Keratinocyte (primary cell): ENCODE data around the gene CCDC167. TPM values are rescaled to one million over a fixed set of nuclear protein-coding genes. Genes with fewer than 3 reads are reported as not detected.

Source experiments
- DNase-seq: peaks from one replicate; pipeline ENCODE4 v3.0.0-alpha.2; 2011; ENCODE audit warnings: low read depth, missing footprints, low spot score
- FAIRE-seq: peaks from 2 replicates; lab custom pipeline; 2011; peaks lifted over from hg19 to GRCh38; lab: Jason Lieb, UNC
- H2AFZ ChIP-seq: 2 replicates; pipeline ENCODE4 v1.6.0; 2012; ENCODE audit warnings: low read length, control low read depth, inconsistent platforms; ENCODE audit not compliant: control insufficient read depth
- H3K27ac ChIP-seq: 2 replicates; pipeline ENCODE4 v1.5.1; 2011; ENCODE audit warnings: low read length; ENCODE audit not compliant: control insufficient read depth, insufficient read depth
- H3K27me3 ChIP-seq: 3 replicates; pipeline ENCODE4 v1.6.0; 2011; ENCODE audit warnings: low read length; ENCODE audit not compliant: control insufficient read depth, insufficient read depth; ENCODE audit errors: extremely low read depth
- H3K36me3 ChIP-seq, 2 experiments: 2 replicates in 1 of 2; 3 replicates in 1 of 2; pipeline ENCODE4 v1.5.1; 2011; ENCODE audit warnings: low read length in 2 of 2, mild to moderate bottlenecking in 1 of 2; ENCODE audit not compliant: control insufficient read depth in 2 of 2, insufficient read depth in 2 of 2; ENCODE audit errors: extremely low read depth in 1 of 2
- H3K4me1 ChIP-seq: 3 replicates; pipeline ENCODE4 v1.5.1; 2011; ENCODE audit warnings: low read length; ENCODE audit not compliant: control insufficient read depth, insufficient read depth; ENCODE audit errors: extremely low read depth
- H3K4me2 ChIP-seq: 3 replicates; pipeline ENCODE4 v1.6.0; 2011; ENCODE audit warnings: low read depth, low read length; ENCODE audit not compliant: control insufficient read depth, insufficient read depth; ENCODE audit errors: extremely low read depth
- H3K4me3 ChIP-seq, 3 experiments: fragments of 200-600 bp in 1 of 3; sonication (generic) in 1 of 3; 2 replicates in 2 of 3; 3 replicates in 1 of 3; pipeline ENCODE4 v1.5.1; 2011 to 2016; ENCODE audit warnings: low read length in 3 of 3, mild to moderate bottlenecking in 3 of 3, control low read depth in 2 of 3, inconsistent platforms in 1 of 3, low read depth in 1 of 3, mixed read lengths in 1 of 3, mixed run types in 1 of 3, moderate library complexity in 1 of 3; ENCODE audit not compliant: control insufficient read depth in 2 of 3, insufficient read depth in 2 of 3; ENCODE audit errors: extremely low read depth in 1 of 3
- H3K79me2 ChIP-seq: 2 replicates; pipeline ENCODE4 v1.6.0; 2012; ENCODE audit warnings: low read length; ENCODE audit not compliant: control insufficient read depth, insufficient read depth
- H3K9ac ChIP-seq: 3 replicates; pipeline ENCODE4 v1.6.0; 2011; ENCODE audit warnings: low read length; ENCODE audit not compliant: control insufficient read depth, insufficient read depth; ENCODE audit errors: extremely low read depth
- H3K9me1 ChIP-seq: 3 replicates; pipeline ENCODE4 v1.6.0; 2011; ENCODE audit warnings: low read length; ENCODE audit not compliant: control insufficient read depth, insufficient read depth; ENCODE audit errors: extremely low read depth
- H3K9me3 ChIP-seq: 2 replicates; pipeline ENCODE4 v1.5.1; 2012; ENCODE audit warnings: low read depth, low read length; ENCODE audit not compliant: control insufficient read depth
- H4K20me1 ChIP-seq: 3 replicates; pipeline ENCODE4 v1.6.0; 2011; ENCODE audit warnings: low read length; ENCODE audit not compliant: control insufficient read depth, insufficient read depth; ENCODE audit errors: extremely low read depth
- EZH2 ChIP-seq: IDR thresholded peaks from one replicate; pipeline ENCODE4 v1.6.1; 2012; ENCODE audit warnings: inconsistent platforms, mild to moderate bottlenecking, low read length, moderate library complexity
- dilution Hi-C: fragments of 300-500 bp; cut with MboI; formaldehyde crosslinking; loops from one replicate; pipeline ENCODE4 v1.7.0; 2020; ENCODE audit warnings: low sequenced_read_pairs; ENCODE audit not compliant: extremely low pct_ligation_motif_present
- polyA plus RNA-seq, 5 experiments: library from polyadenylated mRNA; depleted of rRNA in 3 of 5; stranded (reverse) in 3 of 5; stranded (forward) in 1 of 5; unstranded in 1 of 5; fragments of >200 nt; gene quantifications; 1 replicate in 1 of 5; 2 replicates in 3 of 5; 3 replicates in 1 of 5; pipeline versions ENCODE4 v1.2.1 to v1.2.3, GENCODE V29; 2011 to 2012; ENCODE audit warnings: missing spikeins in 2 of 5, low read depth in 1 of 5, low replicate concordance in 1 of 5
- TF ChIP-seq, protein P1 (sequence below), 3 experiments: IDR thresholded peaks in 1 of 3; conservative IDR thresholded peaks in 1 of 3; optimal IDR thresholded peaks in 1 of 3; 2 replicates in 2 of 3; 3 replicates in 1 of 3; pipeline versions ENCODE3 to v1.5.1; 2011; ENCODE audit warnings: low read length in 3 of 3, mild to moderate bottlenecking in 3 of 3, moderate library complexity in 2 of 3, control low read depth in 1 of 3, inconsistent platforms in 1 of 3; ENCODE audit not compliant: insufficient read depth in 2 of 3; ENCODE audit errors: extremely low read depth in 1 of 3

Gene CCDC167
- polyA plus RNA-seq, 1 donor (not counting 4 experiments of a cell fraction or from before 2014, with no cell fraction given), result 39.8 TPM

DNA sequence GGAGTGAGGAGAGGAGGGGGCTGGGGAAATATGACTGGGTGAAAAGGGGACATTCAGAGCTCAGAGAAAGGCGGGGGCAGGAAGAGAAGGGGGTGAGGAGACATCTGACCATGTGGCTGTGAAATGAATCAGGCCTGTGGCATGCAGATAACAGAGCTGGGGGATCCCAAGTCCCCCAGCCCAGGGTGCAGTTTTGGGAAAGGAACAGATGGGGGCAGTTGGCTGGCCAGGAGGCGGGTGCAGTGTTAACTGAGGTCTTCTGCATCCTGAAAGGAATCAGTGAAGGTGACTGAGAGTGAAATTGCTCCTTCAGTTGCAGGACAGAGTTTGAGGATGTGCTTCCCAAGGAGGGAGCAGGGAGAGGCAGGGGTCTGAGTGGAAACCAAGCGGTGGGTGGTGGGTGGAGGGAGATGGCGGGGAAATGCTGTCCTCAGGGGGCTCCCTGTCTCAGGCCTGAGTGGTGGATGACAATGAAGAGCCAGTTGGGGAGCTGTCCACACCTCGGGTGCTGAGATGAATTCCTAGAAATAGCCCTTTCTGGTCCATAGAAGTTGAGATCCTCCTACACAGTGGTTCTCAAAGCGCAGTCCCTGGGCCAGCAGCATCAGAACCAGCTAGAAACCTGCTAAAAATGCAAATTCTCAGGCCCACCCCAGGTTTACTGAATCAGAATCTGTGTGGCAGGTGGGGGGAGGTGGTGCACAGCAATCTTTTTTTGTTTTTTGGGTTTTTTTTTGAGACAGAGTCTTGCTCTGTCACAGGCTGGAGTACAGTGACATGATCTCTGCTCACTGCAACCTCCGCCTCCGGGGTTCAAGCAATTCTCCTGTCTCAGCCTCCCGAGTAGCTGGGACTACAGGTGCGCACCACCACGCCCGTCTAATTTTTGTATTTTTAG, 26.0 kb upstream of the CCDC167 start:
- Histone ChIP-seq H3K9ac (no peak overlapping the region), H3K9me1 (no peaks in the 10 kb centered on the region), H3K4me2 (no peak overlapping the region), H3K27ac (no peak overlapping the region), H3K36me3 (no peaks in the 10 kb centered on the region), H4K20me1 (no peaks in the 10 kb centered on the region), H3K9me3 (no peaks in the 10 kb centered on the region), H2AFZ (no peak overlapping the region), H3K4me3 (no peak overlapping the region), H3K27me3 (peaks cover 8% of the 10 kb centered on the region), H3K4me1 (peaks cover 10% of the 10 kb centered on the region), H3K79me2 (no peaks in the 10 kb centered on the region)
- no peak for FAIRE-seq
- TF ChIP-seq EZH2, result no peak
- TF ChIP-seq, protein P1, sequence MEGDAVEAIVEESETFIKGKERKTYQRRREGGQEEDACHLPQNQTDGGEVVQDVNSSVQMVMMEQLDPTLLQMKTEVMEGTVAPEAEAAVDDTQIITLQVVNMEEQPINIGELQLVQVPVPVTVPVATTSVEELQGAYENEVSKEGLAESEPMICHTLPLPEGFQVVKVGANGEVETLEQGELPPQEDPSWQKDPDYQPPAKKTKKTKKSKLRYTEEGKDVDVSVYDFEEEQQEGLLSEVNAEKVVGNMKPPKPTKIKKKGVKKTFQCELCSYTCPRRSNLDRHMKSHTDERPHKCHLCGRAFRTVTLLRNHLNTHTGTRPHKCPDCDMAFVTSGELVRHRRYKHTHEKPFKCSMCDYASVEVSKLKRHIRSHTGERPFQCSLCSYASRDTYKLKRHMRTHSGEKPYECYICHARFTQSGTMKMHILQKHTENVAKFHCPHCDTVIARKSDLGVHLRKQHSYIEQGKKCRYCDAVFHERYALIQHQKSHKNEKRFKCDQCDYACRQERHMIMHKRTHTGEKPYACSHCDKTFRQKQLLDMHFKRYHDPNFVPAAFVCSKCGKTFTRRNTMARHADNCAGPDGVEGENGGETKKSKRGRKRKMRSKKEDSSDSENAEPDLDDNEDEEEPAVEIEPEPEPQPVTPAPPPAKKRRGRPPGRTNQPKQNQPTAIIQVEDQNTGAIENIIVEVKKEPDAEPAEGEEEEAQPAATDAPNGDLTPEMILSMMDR (optimal IDR thresholded peaks at IDR 0.05 in 1 of 3, IDR thresholded peaks at IDR 0.05 in 1 of 3, conservative IDR thresholded peaks at IDR 0.05 in 1 of 3; ENCODE audit: extremely low read depth in 1 of 3, insufficient read depth in 2 of 3, low read length in 3 of 3), result no peak
- dilution Hi-C loops, result no loop called here
- no peak for DNase-seq

DNA sequence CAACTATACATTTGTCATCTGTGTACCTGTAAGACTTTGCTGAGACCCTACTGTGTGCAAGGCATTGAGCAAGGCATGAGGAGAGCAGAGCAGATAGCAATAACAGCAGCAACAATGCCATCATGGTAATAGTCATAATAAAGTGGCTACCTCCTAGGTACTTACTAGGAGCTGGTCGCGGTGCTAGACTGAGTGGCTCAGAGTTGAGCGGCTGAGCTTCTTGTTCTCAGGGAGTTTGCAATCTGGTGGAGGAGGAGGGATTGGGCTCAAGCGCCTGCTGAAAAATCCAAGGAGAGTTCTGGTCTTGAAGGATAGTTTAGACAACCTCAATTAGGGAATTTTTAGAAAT, 25.3 kb upstream of the CCDC167 start:
- DNase-seq (no peak), FAIRE-seq (no peak)
- H3K4me2 ChIP-seq, result no peak overlapping the region
- dilution Hi-C loops, result no loop called here
- no peaks in the 10 kb centered on the region for H4K20me1 ChIP-seq
- no peaks in the 10 kb centered on the region for H3K79me2 ChIP-seq
- no peak overlapping the region for H3K27ac ChIP-seq
- no peak overlapping the region for H3K9ac ChIP-seq
- peaks cover 8% of the 10 kb centered on the region for H3K27me3 ChIP-seq
- H3K9me3 ChIP-seq, result no peaks in the 10 kb centered on the region
- no peaks in the 10 kb centered on the region for H3K9me1 ChIP-seq
- no peaks in the 10 kb centered on the region for H3K36me3 ChIP-seq
- peaks cover 10% of the 10 kb centered on the region for H3K4me1 ChIP-seq
- no peak for TF ChIP-seq EZH2
- TF ChIP-seq, protein P1 (optimal IDR thresholded peaks at IDR 0.05 in 1 of 3, IDR thresholded peaks at IDR 0.05 in 1 of 3, conservative IDR thresholded peaks at IDR 0.05 in 1 of 3; ENCODE audit: extremely low read depth in 1 of 3, insufficient read depth in 2 of 3, low read length in 3 of 3), result no peak
- H2AFZ ChIP-seq, result no peak overlapping the region
- H3K4me3 ChIP-seq, result no peak overlapping the region
